Keratinocyte (primary cell): Measurements from ENCODE around the gene CMIP. TPM values are rescaled to one million over a fixed set of nuclear protein-coding genes. Genes with fewer than 3 reads are reported as not detected.

Source experiments
- DNase-seq: peaks from one replicate; pipeline ENCODE4 v3.0.0-alpha.2; 2011; ENCODE audit warnings: low read depth, missing footprints, low spot score
- FAIRE-seq: peaks from 2 replicates; lab custom pipeline; 2011; peaks lifted over from hg19 to GRCh38; lab: Jason Lieb, UNC
- H2AFZ ChIP-seq: 2 replicates; pipeline ENCODE4 v1.6.0; 2012; ENCODE audit warnings: low read length, control low read depth, inconsistent platforms; ENCODE audit not compliant: control insufficient read depth
- H3K27ac ChIP-seq: 2 replicates; pipeline ENCODE4 v1.5.1; 2011; ENCODE audit warnings: low read length; ENCODE audit not compliant: control insufficient read depth, insufficient read depth
- H3K27me3 ChIP-seq: 3 replicates; pipeline ENCODE4 v1.6.0; 2011; ENCODE audit warnings: low read length; ENCODE audit not compliant: control insufficient read depth, insufficient read depth; ENCODE audit errors: extremely low read depth
- H3K36me3 ChIP-seq, 2 experiments: 2 replicates in 1 of 2; 3 replicates in 1 of 2; pipeline ENCODE4 v1.5.1; 2011; ENCODE audit warnings: low read length in 2 of 2, mild to moderate bottlenecking in 1 of 2; ENCODE audit not compliant: control insufficient read depth in 2 of 2, insufficient read depth in 2 of 2; ENCODE audit errors: extremely low read depth in 1 of 2
- H3K4me1 ChIP-seq: 3 replicates; pipeline ENCODE4 v1.5.1; 2011; ENCODE audit warnings: low read length; ENCODE audit not compliant: control insufficient read depth, insufficient read depth; ENCODE audit errors: extremely low read depth
- H3K4me2 ChIP-seq: 3 replicates; pipeline ENCODE4 v1.6.0; 2011; ENCODE audit warnings: low read depth, low read length; ENCODE audit not compliant: control insufficient read depth, insufficient read depth; ENCODE audit errors: extremely low read depth
- H3K4me3 ChIP-seq, 3 experiments: fragments of 200-600 bp in 1 of 3; sonication (generic) in 1 of 3; 2 replicates in 2 of 3; 3 replicates in 1 of 3; pipeline ENCODE4 v1.5.1; 2011 to 2016; ENCODE audit warnings: low read length in 3 of 3, mild to moderate bottlenecking in 3 of 3, control low read depth in 2 of 3, inconsistent platforms in 1 of 3, low read depth in 1 of 3, mixed read lengths in 1 of 3, mixed run types in 1 of 3, moderate library complexity in 1 of 3; ENCODE audit not compliant: control insufficient read depth in 2 of 3, insufficient read depth in 2 of 3; ENCODE audit errors: extremely low read depth in 1 of 3
- H3K79me2 ChIP-seq: 2 replicates; pipeline ENCODE4 v1.6.0; 2012; ENCODE audit warnings: low read length; ENCODE audit not compliant: control insufficient read depth, insufficient read depth
- H3K9ac ChIP-seq: 3 replicates; pipeline ENCODE4 v1.6.0; 2011; ENCODE audit warnings: low read length; ENCODE audit not compliant: control insufficient read depth, insufficient read depth; ENCODE audit errors: extremely low read depth
- H3K9me1 ChIP-seq: 3 replicates; pipeline ENCODE4 v1.6.0; 2011; ENCODE audit warnings: low read length; ENCODE audit not compliant: control insufficient read depth, insufficient read depth; ENCODE audit errors: extremely low read depth
- H3K9me3 ChIP-seq: 2 replicates; pipeline ENCODE4 v1.5.1; 2012; ENCODE audit warnings: low read depth, low read length; ENCODE audit not compliant: control insufficient read depth
- H4K20me1 ChIP-seq: 3 replicates; pipeline ENCODE4 v1.6.0; 2011; ENCODE audit warnings: low read length; ENCODE audit not compliant: control insufficient read depth, insufficient read depth; ENCODE audit errors: extremely low read depth
- EZH2 ChIP-seq: IDR thresholded peaks from one replicate; pipeline ENCODE4 v1.6.1; 2012; ENCODE audit warnings: inconsistent platforms, mild to moderate bottlenecking, low read length, moderate library complexity
- dilution Hi-C: fragments of 300-500 bp; cut with MboI; formaldehyde crosslinking; loops from one replicate; pipeline ENCODE4 v1.7.0; 2020; ENCODE audit warnings: low sequenced_read_pairs; ENCODE audit not compliant: extremely low pct_ligation_motif_present
- polyA plus RNA-seq, 5 experiments: library from polyadenylated mRNA; depleted of rRNA in 3 of 5; stranded (reverse) in 3 of 5; stranded (forward) in 1 of 5; unstranded in 1 of 5; fragments of >200 nt; gene quantifications; 1 replicate in 1 of 5; 2 replicates in 3 of 5; 3 replicates in 1 of 5; pipeline versions ENCODE4 v1.2.1 to v1.2.3, GENCODE V29; 2011 to 2012; ENCODE audit warnings: missing spikeins in 2 of 5, low read depth in 1 of 5, low replicate concordance in 1 of 5
- TF ChIP-seq, protein P1 (sequence below), 3 experiments: IDR thresholded peaks in 1 of 3; conservative IDR thresholded peaks in 1 of 3; optimal IDR thresholded peaks in 1 of 3; 2 replicates in 2 of 3; 3 replicates in 1 of 3; pipeline versions ENCODE3 to v1.5.1; 2011; ENCODE audit warnings: low read length in 3 of 3, mild to moderate bottlenecking in 3 of 3, moderate library complexity in 2 of 3, control low read depth in 1 of 3, inconsistent platforms in 1 of 3; ENCODE audit not compliant: insufficient read depth in 2 of 3; ENCODE audit errors: extremely low read depth in 1 of 3

Gene CMIP
- polyA plus RNA-seq, 1 donor (not counting 4 experiments of a cell fraction or from before 2014, with no cell fraction given), result 5.0 TPM

- Histone ChIP-seq H3K9me3 (no peaks in the 10 kb centered on the region), H3K36me3 (peaks cover 21 to 22% of the 10 kb centered on the region in 2 experiments), H3K27ac (no peak overlapping the region), H3K4me3 (no peak overlapping the region), H3K4me1 (peaks cover 6% of the 10 kb centered on the region), H3K4me2 (no peak overlapping the region), H3K79me2 (peaks cover 36% of the 10 kb centered on the region), H4K20me1 (peaks cover 9% of the 10 kb centered on the region), H2AFZ (no peak overlapping the region), H3K9ac (no peak overlapping the region), H3K27me3 (no peaks in the 10 kb centered on the region), H3K9me1 (peaks cover 8% of the 10 kb centered on the region)
- no peak for TF ChIP-seq EZH2
- TF ChIP-seq, protein P1, sequence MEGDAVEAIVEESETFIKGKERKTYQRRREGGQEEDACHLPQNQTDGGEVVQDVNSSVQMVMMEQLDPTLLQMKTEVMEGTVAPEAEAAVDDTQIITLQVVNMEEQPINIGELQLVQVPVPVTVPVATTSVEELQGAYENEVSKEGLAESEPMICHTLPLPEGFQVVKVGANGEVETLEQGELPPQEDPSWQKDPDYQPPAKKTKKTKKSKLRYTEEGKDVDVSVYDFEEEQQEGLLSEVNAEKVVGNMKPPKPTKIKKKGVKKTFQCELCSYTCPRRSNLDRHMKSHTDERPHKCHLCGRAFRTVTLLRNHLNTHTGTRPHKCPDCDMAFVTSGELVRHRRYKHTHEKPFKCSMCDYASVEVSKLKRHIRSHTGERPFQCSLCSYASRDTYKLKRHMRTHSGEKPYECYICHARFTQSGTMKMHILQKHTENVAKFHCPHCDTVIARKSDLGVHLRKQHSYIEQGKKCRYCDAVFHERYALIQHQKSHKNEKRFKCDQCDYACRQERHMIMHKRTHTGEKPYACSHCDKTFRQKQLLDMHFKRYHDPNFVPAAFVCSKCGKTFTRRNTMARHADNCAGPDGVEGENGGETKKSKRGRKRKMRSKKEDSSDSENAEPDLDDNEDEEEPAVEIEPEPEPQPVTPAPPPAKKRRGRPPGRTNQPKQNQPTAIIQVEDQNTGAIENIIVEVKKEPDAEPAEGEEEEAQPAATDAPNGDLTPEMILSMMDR (optimal IDR thresholded peaks at IDR 0.05 in 1 of 3, IDR thresholded peaks at IDR 0.05 in 1 of 3, conservative IDR thresholded peaks at IDR 0.05 in 1 of 3; ENCODE audit: extremely low read depth in 1 of 3, insufficient read depth in 2 of 3, low read length in 3 of 3), result no peak
- FAIRE-seq (no peak), DNase-seq (no peak)
- dilution Hi-C loops, result no loop called here
These were observed 207.4 kb downstream of the CMIP start for GRCh38 chr16:81651758-81652718.

GRCh38 chr16:81652798-81653505 lies 208.3 kb downstream of the CMIP start:
- no peak overlapping the region for H3K4me3 ChIP-seq
- no peaks in the 10 kb centered on the region for H3K27me3 ChIP-seq
- H3K9ac ChIP-seq, result no peak overlapping the region
- peaks cover 32% of the 10 kb centered on the region for H3K79me2 ChIP-seq
- FAIRE-seq, result no peak
- no peak for DNase-seq
- no peak overlapping the region for H2AFZ ChIP-seq
- H3K27ac ChIP-seq, result no peak overlapping the region
- no peaks in the 10 kb centered on the region for H3K4me1 ChIP-seq
- TF ChIP-seq, protein P1 (optimal IDR thresholded peaks at IDR 0.05 in 1 of 3, IDR thresholded peaks at IDR 0.05 in 1 of 3, conservative IDR thresholded peaks at IDR 0.05 in 1 of 3; ENCODE audit: extremely low read depth in 1 of 3, insufficient read depth in 2 of 3, low read length in 3 of 3), result no peak
- no peak for TF ChIP-seq EZH2
- no peak overlapping the region for H3K4me2 ChIP-seq
- peaks cover 27 to 28% of the 10 kb centered on the region in 2 experiments for H3K36me3 ChIP-seq
- H3K9me1 ChIP-seq, result peaks cover 7% of the 10 kb centered on the region
- no peaks in the 10 kb centered on the region for H3K9me3 ChIP-seq
- dilution Hi-C loops, result no loop called here
- H4K20me1 ChIP-seq, result peaks cover 9% of the 10 kb centered on the region
